Sigmoid colon (tissue), 7 donors: ENCODE measurements around the gene WTIP. TPM values are rescaled to one million over a fixed set of nuclear protein-coding genes. Genes with fewer than 3 reads are reported as not detected.

Source experiments
- DNase-seq: peaks from one replicate; pipeline ENCODE4 v3.0.0-alpha.2; 2019
- H3K27ac ChIP-seq, 4 donors: fragments of 200-600 bp; sonication (generic); one replicate each; pipeline ENCODE4 v1.5.1; 2016 to 2019; ENCODE audit warnings: mild to moderate bottlenecking in 1 of 4
- H3K27me3 ChIP-seq, 3 donors: fragments of 200-600 bp; sonication (generic); one replicate each; pipeline ENCODE4 v1.5.1; 2019; ENCODE audit warnings: mild to moderate bottlenecking in 1 of 3
- H3K36me3 ChIP-seq, 4 donors: fragments of 200-600 bp; sonication (generic); one replicate each; pipeline ENCODE4 v1.5.1; 2016 to 2019
- H3K4me1 ChIP-seq, 4 donors: fragments of 200-600 bp; sonication (generic); one replicate each; pipeline ENCODE4 v1.5.1; 2017 to 2019
- H3K4me3 ChIP-seq, 4 donors: fragments of 200-600 bp; sonication (generic); one replicate each; pipeline ENCODE4 v1.5.1; 2017 to 2019; ENCODE audit warnings: mild to moderate bottlenecking in 2 of 4, moderate library complexity in 1 of 4
- H3K9me3 ChIP-seq, 4 donors: fragments of 200-600 bp in 3 of 4; sonication (generic) in 3 of 4; one replicate each; pipeline versions ENCODE4 v1.5.1 to v1.6.1; 2013 to 2019
- EP300 ChIP-seq, 4 donors: sonication (generic); formaldehyde crosslinking; IDR thresholded peaks; one replicate each; pipeline ENCODE4 v1.6.1; 2017; ENCODE audit warnings: antibody characterized with exemption in 4 of 4
- POLR2A ChIP-seq, 2 donors: fragments of 450-650 bp; IDR thresholded peaks; one replicate each; pipeline ENCODE4 v1.6.1; 2016; ENCODE audit warnings: antibody characterized with exemption in 2 of 2, mild to moderate bottlenecking in 2 of 2, moderate library complexity in 2 of 2
- POLR2AphosphoS5 ChIP-seq, 4 donors: sonication (generic); formaldehyde crosslinking; IDR thresholded peaks; one replicate each; pipeline ENCODE4 v1.6.1; 2017; ENCODE audit warnings: antibody characterized with exemption in 4 of 4
- WGBS, 2 donors: extraction: QIAGEN DNeasy Blood & Tissue Kit; methylation state at CpG; one replicate each; pipeline ENCODE4 v1.1.7; 2013; 5-methylcytosine and 5-hydroxymethylcytosine counted together
- intact Hi-C: fragments of 100-400 bp; cut with DNase I; formaldehyde crosslinking; loops from one replicate; pipeline ENCODE4 v1.15.1; 2023
- polyA plus RNA-seq, 3 donors: library from polyadenylated mRNA; stranded (reverse); fragments of 200-250 nt; gene quantifications; one replicate each; pipeline ENCODE4 v1.2.3, GENCODE V29; 2013
- total RNA-seq, 4 donors: library from RNA; depleted of rRNA; stranded (reverse); fragments of >200 nt; gene quantifications; one replicate each; pipeline ENCODE4 v1.1.0, GENCODE V29; 2016
- TF ChIP-seq, protein P1 (sequence below), 4 experiments: fragments of 450-650 bp in 3 of 4; fragments of 200-600 bp in 1 of 4; IDR thresholded peaks; one replicate each; pipeline ENCODE4 v1.5.1; 2016 to 2019; ENCODE audit warnings: antibody characterized with exemption in 4 of 4, mild to moderate bottlenecking in 3 of 4, moderate library complexity in 2 of 4
- donor health status: healthy with polysubstance abuse.
- donor health status: Bipolar disorder and iron deficiency.
- donor health status: healthy.

WTIP gene
- total and polyA plus RNA-seq, 7 donors = 2.2 to 20.5 (median 3.3) TPM

GRCh38 chr19:34556488-34556887 is 74.9 kb downstream of the WTIP start:
- H3K4me1 ChIP-seq = no peaks in the 10 kb centered on the region
- no peak overlapping the region for H3K4me3 ChIP-seq
- TF ChIP-seq, protein P1, sequence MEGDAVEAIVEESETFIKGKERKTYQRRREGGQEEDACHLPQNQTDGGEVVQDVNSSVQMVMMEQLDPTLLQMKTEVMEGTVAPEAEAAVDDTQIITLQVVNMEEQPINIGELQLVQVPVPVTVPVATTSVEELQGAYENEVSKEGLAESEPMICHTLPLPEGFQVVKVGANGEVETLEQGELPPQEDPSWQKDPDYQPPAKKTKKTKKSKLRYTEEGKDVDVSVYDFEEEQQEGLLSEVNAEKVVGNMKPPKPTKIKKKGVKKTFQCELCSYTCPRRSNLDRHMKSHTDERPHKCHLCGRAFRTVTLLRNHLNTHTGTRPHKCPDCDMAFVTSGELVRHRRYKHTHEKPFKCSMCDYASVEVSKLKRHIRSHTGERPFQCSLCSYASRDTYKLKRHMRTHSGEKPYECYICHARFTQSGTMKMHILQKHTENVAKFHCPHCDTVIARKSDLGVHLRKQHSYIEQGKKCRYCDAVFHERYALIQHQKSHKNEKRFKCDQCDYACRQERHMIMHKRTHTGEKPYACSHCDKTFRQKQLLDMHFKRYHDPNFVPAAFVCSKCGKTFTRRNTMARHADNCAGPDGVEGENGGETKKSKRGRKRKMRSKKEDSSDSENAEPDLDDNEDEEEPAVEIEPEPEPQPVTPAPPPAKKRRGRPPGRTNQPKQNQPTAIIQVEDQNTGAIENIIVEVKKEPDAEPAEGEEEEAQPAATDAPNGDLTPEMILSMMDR (IDR thresholded peaks at IDR 0.05) = peak in 1 of 4 experiments; percentile 15
- no peak for TF ChIP-seq POLR2A (IDR thresholded peaks at IDR 0.05)
- TF ChIP-seq POLR2AphosphoS5 (IDR thresholded peaks at IDR 0.05) = no peak
- no peak for TF ChIP-seq EP300 (IDR thresholded peaks at IDR 0.05)
- peaks cover 0 to 7% (median 0%) of the 10 kb centered on the region in 3 donors for H3K27me3 ChIP-seq
- DNase-seq = no peak
- no peaks in the 10 kb centered on the region for H3K9me3 ChIP-seq
- intact Hi-C loops = no loop called here
- H3K27ac ChIP-seq = no peak overlapping the region
- H3K36me3 ChIP-seq = no peaks in the 10 kb centered on the region
- whole genome bisulfite sequencing, 2 donors = 1 to 2% methylated on average over 3 of the region's 3 CpGs

GRCh38 chr19:34559045-34559444 is 77.5 kb downstream of the WTIP start:
- no peaks in the 10 kb centered on the region for H3K9me3 ChIP-seq
- intact Hi-C loops = no loop called here
- H3K4me3 ChIP-seq = no peak overlapping the region
- no peaks in the 10 kb centered on the region for H3K4me1 ChIP-seq
- H3K27me3 ChIP-seq = peaks cover 0 to 7% (median 0%) of the 10 kb centered on the region in 3 donors
- DNase-seq = no peak
- 77 to 82% methylated on average over 12 of the region's 12 CpGs for WGBS, 2 donors
- H3K27ac ChIP-seq = no peak overlapping the region
- TF ChIP-seq, protein P1 (IDR thresholded peaks at IDR 0.05) = no peak
- no peaks in the 10 kb centered on the region for H3K36me3 ChIP-seq

GRCh38 chr19:34560229-34560628 is 78.7 kb downstream of the WTIP start:
- whole genome bisulfite sequencing, 2 donors = 39 to 44% methylated on average over 6 of the region's 6 CpGs
- Histone ChIP-seq H3K9me3 (no peaks in the 10 kb centered on the region), H3K27ac (no peak overlapping the region), H3K4me3 (no peak overlapping the region), H3K36me3 (no peaks in the 10 kb centered on the region), H3K4me1 (no peaks in the 10 kb centered on the region), H3K27me3 (peaks cover 0 to 1% (median 0%) of the 10 kb centered on the region in 3 donors)
- intact Hi-C loops = no loop called here
- no peak for TF ChIP-seq POLR2AphosphoS5 (IDR thresholded peaks at IDR 0.05)
- TF ChIP-seq POLR2A (IDR thresholded peaks at IDR 0.05) = no peak
- TF ChIP-seq EP300 (IDR thresholded peaks at IDR 0.05) = no peak
- no peak for DNase-seq

Other genes with a start within 250 kb of the WTIP start
- gene GARRE1, start 227.2 kb upstream of the WTIP start, total RNA-seq = 10 to 100 TPM; 11.1 to 20.2 (median 14.5) TPM
- gene GARRE1, start 227.2 kb upstream of the WTIP start, polyA plus RNA-seq = 10 to 100 TPM in 1 of 3 donors, 1 to 10 TPM in 2; 3.5 to 10.7 (median 4.2) TPM
- gene GPI, start 116.6 kb upstream of the WTIP start, total RNA-seq = 100 to 1,000 TPM; 117 to 209 (median 157) TPM
- 100 to 1,000 TPM in 1 of 3 donors, 10 to 100 TPM in 2; 73.9 to 203 (median 89.7) TPM for gene GPI, start 116.6 kb upstream of the WTIP start, polyA plus RNA-seq
- 10 to 100 TPM in 3 of 4 donors, 1 to 10 TPM in 1; 8.0 to 14.8 (median 13.9) TPM for gene PDCD2L, start 77.4 kb upstream of the WTIP start, total RNA-seq
- 10 to 100 TPM in 1 of 3 donors, 1 to 10 TPM in 2; 6.0 to 12.1 (median 7.2) TPM for gene PDCD2L, start 77.4 kb upstream of the WTIP start, polyA plus RNA-seq
- 10 to 100 TPM; 55.7 to 99.4 (median 71.8) TPM for gene UBA2, start 53.4 kb upstream of the WTIP start, total RNA-seq
- gene UBA2, start 53.4 kb upstream of the WTIP start, polyA plus RNA-seq = 10 to 100 TPM; 31.8 to 58.5 (median 34.9) TPM
- gene SCGB2B2, start 195.4 kb downstream of the WTIP start, total RNA-seq = 1 to 10 TPM in 2 of 4 donors, under 1 TPM in 2; 0.49 to 1.7 (median 1.1) TPM
- under 1 TPM in 1 of 3 donors, not detected in 2; 0.71 TPM for gene SCGB2B2, start 195.4 kb downstream of the WTIP start, polyA plus RNA-seq
- 10 to 100 TPM; 22.7 to 40.6 (median 37.0) TPM for gene ZNF302, start 195.9 kb downstream of the WTIP start, total RNA-seq
- gene ZNF302, start 195.9 kb downstream of the WTIP start, polyA plus RNA-seq = 10 to 100 TPM in 1 of 3 donors, 1 to 10 TPM in 2; 7.4 to 12.8 (median 9.6) TPM